GM19463 (cell line): ENCODE measurements around the gene CCDC78.

Experiments
- ATAC-seq: cut with Tn5 transposase; IDR thresholded peaks from one replicate; pipeline ENCODE4 v1.9.1; 2021; ENCODE audit warnings: mild to moderate bottlenecking, moderate library complexity; ENCODE audit not compliant: unreplicated experiment

The CCDC78 gene

GRCh38 chr16:726438-727290 lies at the start of gene CCDC78, which contains the start of gene HAGHL:
TSS of gene CCDC78 (minus strand) at chr16:726443. CDS start at chr16:726367, 76 bp downstream.
TSS of gene HAGHL (plus strand) at chr16:727106. CDS start at chr16:727510, 404 bp downstream.
- no peak for ATAC-seq

DNA sequence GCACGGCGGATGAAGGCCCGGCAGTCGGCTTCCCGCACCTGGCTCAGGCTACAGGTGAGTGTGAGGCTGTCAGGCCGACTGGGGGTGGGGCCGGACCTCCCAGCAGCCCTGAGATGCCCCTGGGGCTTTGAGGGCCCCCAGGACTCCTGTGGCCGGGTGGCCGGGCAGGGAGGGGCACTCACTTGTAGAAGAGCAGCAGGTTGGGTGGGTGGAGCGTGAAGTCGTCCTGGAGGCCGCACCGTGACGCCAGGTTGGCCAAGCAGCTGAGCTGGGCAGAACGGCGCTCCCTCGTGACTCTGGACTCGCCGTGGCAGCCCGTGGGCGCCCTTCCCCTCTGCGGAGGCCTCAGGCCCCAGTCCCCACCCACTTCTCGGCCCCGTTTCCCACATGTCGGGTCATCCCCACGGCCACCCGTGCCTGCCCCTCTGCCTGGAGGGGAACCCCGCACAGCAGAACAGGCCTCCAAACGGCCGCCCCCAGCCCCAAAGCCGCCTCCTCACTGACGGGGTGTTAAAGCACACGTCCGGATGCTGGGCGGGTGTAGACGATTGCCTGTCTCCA lies 49.1 kb upstream of the CCDC78 start:
- no peak for ATAC-seq

GRCh38 chr16:774086-775001 lies 48.1 kb upstream of the CCDC78 start:
- no peak for ATAC-seq

DNA sequence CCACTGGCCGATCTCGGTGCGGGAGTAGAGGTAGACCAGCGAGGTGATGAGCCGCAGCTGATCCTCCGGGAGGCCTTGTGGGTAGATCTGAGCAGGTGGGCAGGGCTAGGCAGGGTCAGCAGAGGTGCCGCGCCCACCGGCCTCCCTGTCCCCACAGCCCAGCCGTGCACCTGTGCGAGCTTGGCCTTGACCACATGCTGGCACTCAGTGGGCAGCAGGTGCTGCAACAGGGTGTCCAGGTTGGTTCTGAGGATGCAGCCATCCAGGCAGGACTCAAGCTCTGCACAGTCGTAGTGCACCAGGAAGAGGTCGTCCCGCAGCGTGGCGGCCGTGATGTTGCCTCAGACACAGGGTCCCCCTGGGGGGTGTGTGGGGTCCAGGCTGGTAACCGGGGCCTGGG lies 46.7 kb upstream of the CCDC78 start:
- no peak for ATAC-seq

- ATAC-seq = no peak
These were observed 44.2 kb upstream of the CCDC78 start for GRCh38 chr16:770411-770810.

DNA sequence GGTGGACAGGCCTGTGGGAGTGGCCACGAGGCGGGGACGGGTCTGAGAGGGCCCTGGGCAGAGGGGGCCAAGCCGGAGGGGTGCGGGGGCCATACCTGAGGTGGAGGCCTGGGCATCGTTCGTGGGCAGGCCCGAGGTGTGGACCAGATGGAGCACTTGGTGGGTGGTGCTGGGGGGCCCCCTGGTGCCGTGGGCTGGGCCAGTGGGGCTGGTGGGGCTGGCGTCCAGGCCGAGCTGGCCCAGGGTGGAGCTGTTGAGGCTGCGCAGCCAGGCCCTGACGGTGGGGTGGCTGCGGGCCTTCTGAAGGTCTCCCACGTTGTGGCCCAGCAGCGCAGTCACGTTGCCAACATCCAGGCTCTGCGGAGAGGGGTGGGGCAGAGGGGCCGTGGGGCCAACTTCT lies 43.7 kb upstream of the CCDC78 start:
- no peak for ATAC-seq

DNA sequence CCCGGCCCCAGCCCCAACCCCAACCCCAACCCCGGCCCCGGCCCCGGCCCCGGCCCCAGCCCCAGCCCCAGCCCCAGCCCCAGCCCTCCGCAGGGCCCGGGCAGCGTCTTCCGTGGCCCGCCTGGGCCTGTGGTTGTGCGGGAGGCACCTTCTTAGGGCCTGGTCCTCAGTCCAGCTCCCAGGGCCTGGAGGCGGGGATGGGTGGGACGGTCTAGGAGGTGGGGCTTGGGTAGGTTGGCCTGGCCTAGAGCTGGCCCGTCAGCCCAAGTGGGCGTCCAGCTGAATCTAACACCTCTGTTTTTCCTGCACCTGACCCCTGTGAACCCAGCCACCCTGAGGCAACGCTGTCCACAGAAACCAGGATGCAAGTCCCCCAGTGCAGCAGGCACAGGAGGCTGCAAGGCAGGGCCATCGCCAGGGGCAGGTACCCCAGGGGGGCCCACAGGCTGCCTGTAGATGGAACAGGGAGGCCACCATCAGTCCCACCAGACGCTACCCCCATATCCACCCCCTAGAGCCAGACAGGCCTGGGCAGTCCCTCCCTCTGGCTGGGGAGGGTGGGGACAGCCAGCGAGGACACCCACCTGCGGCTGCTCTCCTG lies 43.0 kb upstream of the CCDC78 start:
- no peak for ATAC-seq

- ATAC-seq = no peak
These were observed 42.2 kb upstream of the CCDC78 start for GRCh38 chr16:768428-768827.

DNA sequence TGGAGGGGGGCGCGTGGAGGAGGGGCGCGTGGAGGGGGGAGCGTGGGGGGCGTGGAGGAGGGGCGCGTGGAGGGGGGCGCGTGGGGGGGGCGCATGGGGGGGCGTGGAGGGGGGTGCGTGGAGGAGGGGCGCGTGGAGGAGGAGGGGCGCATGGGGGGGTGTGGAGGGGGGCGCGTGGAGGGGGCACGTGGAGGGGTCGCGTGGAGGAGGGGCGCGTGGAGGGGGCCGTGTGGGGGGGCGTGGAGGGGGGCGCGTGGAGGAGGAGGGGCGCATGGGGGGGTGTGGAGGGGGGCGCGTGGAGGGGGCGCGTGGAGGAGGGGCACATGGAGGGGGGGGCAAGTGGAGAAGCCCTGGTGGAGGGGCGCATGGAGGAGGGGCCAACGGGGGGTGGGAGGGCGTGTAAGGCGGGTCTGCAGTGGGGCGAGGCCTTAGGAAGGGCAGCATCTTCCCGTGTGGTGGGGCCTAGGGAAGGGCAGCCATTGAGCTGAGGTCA lies 41.5 kb upstream of the CCDC78 start:
- ATAC-seq = no peak

DNA sequence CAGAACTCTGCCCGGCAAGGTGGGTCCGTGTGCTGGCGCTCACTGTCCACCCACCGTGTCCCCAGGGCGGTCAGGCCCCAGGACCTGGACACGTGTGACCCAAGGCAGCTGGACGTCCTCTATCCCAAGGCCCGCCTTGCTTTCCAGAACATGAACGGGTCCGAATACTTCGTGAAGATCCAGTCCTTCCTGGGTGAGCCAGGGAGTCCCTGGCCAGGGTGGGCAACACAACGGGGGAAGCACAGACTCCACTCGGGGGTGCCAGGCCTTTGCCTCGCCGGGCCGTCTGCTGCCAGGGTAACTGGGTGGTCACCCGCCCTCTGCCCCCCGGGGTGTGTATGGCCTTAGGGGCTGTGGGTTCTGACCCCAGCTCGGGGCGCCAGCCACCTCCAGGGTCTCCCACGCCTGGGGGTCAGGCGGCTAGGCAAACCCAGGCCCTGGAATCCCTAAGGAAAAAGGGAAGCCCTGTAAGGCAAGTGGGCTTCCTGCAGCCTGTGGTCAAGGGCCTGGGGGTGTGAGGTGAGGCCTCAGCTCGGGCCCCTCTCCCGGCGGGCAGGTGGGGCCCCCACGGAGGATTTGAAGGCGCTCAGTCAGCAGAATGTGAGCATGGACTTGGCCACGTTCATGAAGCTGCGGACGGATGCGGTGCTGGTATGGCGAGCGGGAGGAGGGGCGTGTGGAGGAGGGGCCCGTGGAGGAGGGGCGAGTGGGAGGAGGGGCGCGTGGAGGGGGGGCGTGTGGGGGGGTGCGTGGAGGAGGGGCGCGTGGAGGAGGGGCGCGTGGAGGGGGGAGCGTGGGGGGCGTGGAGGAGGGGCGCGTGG lies 40.8 kb upstream of the CCDC78 start:
- no peak for ATAC-seq

- no peak for ATAC-seq
These were observed 40.0 kb upstream of the CCDC78 start for GRCh38 chr16:766008-766819.

DNA sequence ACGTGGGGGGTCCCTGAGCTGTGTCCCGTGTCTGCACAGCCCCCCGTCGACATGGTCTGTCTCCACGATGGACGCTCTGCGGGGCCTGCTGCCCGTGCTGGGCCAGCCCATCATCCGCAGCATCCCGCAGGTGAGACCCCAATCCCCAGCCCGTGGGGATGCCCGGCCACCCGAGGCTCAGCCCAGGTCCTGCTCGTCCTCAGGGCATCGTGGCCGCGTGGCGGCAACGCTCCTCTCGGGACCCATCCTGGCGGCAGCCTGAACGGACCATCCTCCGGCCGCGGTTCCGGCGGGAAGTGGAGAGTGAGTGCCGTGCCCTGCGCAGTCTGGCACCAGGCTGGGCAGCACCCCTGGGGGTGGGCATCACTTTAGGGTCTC lies 39.2 kb upstream of the CCDC78 start:
- no peak for ATAC-seq

- ATAC-seq = no peak
These were observed 38.7 kb upstream of the CCDC78 start for GRCh38 chr16:764848-765487.

GRCh38 chr16:764184-764750 lies 38.0 kb upstream of the CCDC78 start:
- no peak for ATAC-seq

DNA sequence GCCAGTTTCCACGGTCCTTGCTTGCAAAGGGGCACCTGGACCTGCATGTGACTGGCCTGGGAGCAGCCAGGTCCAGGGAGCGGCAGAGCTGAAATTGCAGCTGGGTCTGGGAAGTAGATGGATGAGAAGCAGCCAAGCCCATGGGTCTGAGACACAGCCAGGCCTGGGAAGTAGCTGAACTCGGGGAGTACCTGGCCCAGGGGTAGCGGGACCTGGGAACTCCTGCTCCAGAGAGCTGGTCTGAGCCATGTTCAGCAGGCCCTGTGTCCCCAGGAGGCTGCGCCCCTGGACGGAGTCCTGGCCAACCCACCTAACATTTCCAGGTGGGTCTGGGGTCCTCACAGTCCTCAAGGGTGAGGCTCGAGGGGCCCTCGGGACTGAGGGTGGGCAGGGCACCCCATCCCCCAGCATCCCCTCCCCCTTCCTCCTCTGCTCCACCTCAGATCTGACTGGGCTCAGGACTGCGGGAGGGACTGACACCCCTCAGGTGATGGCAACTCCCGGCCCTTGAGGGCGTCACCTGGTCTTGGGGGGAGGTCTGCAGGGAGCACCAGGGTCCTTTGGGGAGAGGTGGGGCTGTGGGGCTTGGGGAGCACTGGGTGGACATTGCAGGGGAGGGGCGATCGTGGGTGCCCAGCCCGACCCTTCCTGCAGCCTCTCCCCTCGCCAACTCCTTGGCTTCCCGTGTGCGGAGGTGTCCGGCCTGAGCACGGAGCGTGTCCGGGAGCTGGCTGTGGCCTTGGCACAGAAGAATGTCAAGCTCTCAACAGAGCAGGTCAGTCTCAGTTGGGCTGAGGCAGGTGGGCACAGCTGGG lies 37.3 kb upstream of the CCDC78 start:
- no peak for ATAC-seq

GRCh38 chr16:762595-763268 lies 36.5 kb upstream of the CCDC78 start:
- no peak for ATAC-seq
